Panc1 (cell line): ENCODE data around the gene MED23. TPM values are rescaled to one million over a fixed set of nuclear protein-coding genes. Genes with fewer than 3 reads are reported as not detected.
A peak's percentile ranks its signal among the peaks of the same experiment; 100 is the strongest.

Source experiments
- ATAC-seq: fragments of 200-7000 bp; cut with Tn5 transposase; 2 replicates; pipeline ENCODE4 v1.9.1; 2020; ENCODE audit warnings: mild to moderate bottlenecking, moderate library complexity
- Bru-seq: library from RNA; stranded (reverse); fragments of 400-500 nt; gene quantifications from one replicate; lab custom pipeline; 2021; lab: Mats Ljungman, UMichigan
- BruChase-seq, 2 experiments: library from RNA; stranded (reverse); fragments of 400-500 nt; gene quantifications; one replicate each; lab custom pipeline; 2021; lab: Mats Ljungman, UMichigan
- BruUV-seq: library from RNA; stranded (reverse); fragments of 400-500 nt; replicated peaks from 2 replicates; lab custom pipeline; 2021; lab: Mats Ljungman, UMichigan
- CTCF ChIA-PET: fragments of 300-600 bp; sonication (Branson Sonifier 250); formaldehyde crosslinking; loops from one replicate; lab custom pipeline; 2022; ENCODE audit warnings: antibody characterized with exemption; lab: Charles Lee
- POLR2A ChIA-PET: fragments of 300-600 bp; sonication (Branson Sonifier 250); formaldehyde crosslinking; loops from one replicate; lab custom pipeline; 2022; ENCODE audit warnings: antibody characterized with exemption; lab: Charles Lee
- DNase-seq: peaks from one replicate; pipeline ENCODE4 v3.0.0-alpha.2; 2010; ENCODE audit warnings: low read depth, low spot score
- H3K27ac ChIP-seq: 2 replicates; pipeline ENCODE4 v1.5.1; 2011; ENCODE audit warnings: mild to moderate bottlenecking, low read length, inconsistent platforms
- H3K27me3 ChIP-seq: fragments of 200-500 bp; sonication (Bioruptor generic); 2 replicates; pipeline ENCODE4 v1.6.0; 2014; ENCODE audit warnings: low read length, inconsistent platforms; ENCODE audit not compliant: control insufficient read depth, insufficient read depth
- H3K36me3 ChIP-seq: fragments of 200-500 bp; sonication (Bioruptor generic); 2 replicates; pipeline ENCODE4 v1.5.1; 2014; ENCODE audit warnings: inconsistent platforms, mild to moderate bottlenecking, low read length, moderate library complexity; ENCODE audit not compliant: control insufficient read depth, insufficient read depth
- H3K4me1 ChIP-seq: 2 replicates; pipeline ENCODE4 v1.5.1; 2011; ENCODE audit warnings: inconsistent platforms, mild to moderate bottlenecking, low read length, moderate library complexity; ENCODE audit not compliant: control insufficient read depth, insufficient read depth
- H3K4me3 ChIP-seq, 2 experiments: 2 replicates each; pipeline ENCODE4 v1.5.1; 2011 to 2012; ENCODE audit warnings: low read depth in 2 of 2, low read length in 2 of 2, mild to moderate bottlenecking in 2 of 2, inconsistent platforms in 1 of 2, moderate library complexity in 1 of 2
- H3K9me3 ChIP-seq: fragments of 200-500 bp; sonication (Bioruptor generic); 2 replicates; pipeline ENCODE4 v1.5.1; 2014; ENCODE audit warnings: low read depth, mild to moderate bottlenecking, inconsistent platforms, low read length, moderate library complexity; ENCODE audit not compliant: control insufficient read depth, insufficient read depth
- POLR2AphosphoS5 ChIP-seq: IDR thresholded peaks from 2 replicates; pipeline ENCODE4 v1.6.1; 2012; ENCODE audit warnings: mild to moderate bottlenecking, low read depth, low read length, moderate library complexity
- SIN3A ChIP-seq: IDR thresholded peaks from 2 replicates; pipeline ENCODE4 v1.6.1; 2012; ENCODE audit warnings: low read depth, mild to moderate bottlenecking, low read length, moderate library complexity, borderline replicate concordance; ENCODE audit not compliant: insufficient read depth
- TCF7L2 ChIP-seq: IDR thresholded peaks from 2 replicates; pipeline ENCODE4 v1.6.1; 2011; ENCODE audit warnings: mild to moderate bottlenecking, low read depth, low read length, inconsistent platforms
- in situ Hi-C: cut with HindIII; loops from 2 replicates; pipeline ENCODE4 v1.10.0; 2016; ENCODE audit warnings: low sequenced_read_pairs, low pct_unique_long_range_greater_than_20kb
- intact Hi-C: fragments of 100-400 bp; cut with micrococcal nuclease; formaldehyde crosslinking; loops from one replicate; pipeline ENCODE4 v1.10.0; 2022; ENCODE audit not compliant: unreplicated experiment
- long read RNA-seq: library from polyadenylated mRNA; unstranded; transcript quantifications from one replicate; pipeline ENCODE4 v2.0.0, GENCODE V29; 2021; ENCODE audit not compliant: unreplicated experiment
- polyA plus RNA-seq: library from polyadenylated mRNA; unstranded; fragments of >200 nt; gene quantifications from one replicate; pipeline ENCODE4 v1.2.1, GENCODE V29; 2012; ENCODE audit warnings: missing spikeins; ENCODE audit not compliant: insufficient read length
- total RNA-seq: library from RNA; stranded (reverse); gene quantifications from one replicate; pipeline ENCODE4 v1.2.1, GENCODE V29; 2021; ENCODE audit not compliant: unreplicated experiment
- TF ChIP-seq, protein P1 (sequence below): fragments of 450-650 bp; IDR thresholded peaks from 2 replicates; pipeline ENCODE4 v1.5.1; 2017; ENCODE audit warnings: mild to moderate bottlenecking
- TF ChIP-seq, protein P2 (sequence below), 2 experiments: IDR thresholded peaks; 2 replicates each; pipeline ENCODE4 v1.6.1; 2011 to 2012; ENCODE audit warnings: low read depth in 2 of 2, control low read depth in 1 of 2, low read length in 1 of 2, mild to moderate bottlenecking in 1 of 2, moderate library complexity in 1 of 2; ENCODE audit not compliant: insufficient read depth in 1 of 2

MED23 gene, protein sequence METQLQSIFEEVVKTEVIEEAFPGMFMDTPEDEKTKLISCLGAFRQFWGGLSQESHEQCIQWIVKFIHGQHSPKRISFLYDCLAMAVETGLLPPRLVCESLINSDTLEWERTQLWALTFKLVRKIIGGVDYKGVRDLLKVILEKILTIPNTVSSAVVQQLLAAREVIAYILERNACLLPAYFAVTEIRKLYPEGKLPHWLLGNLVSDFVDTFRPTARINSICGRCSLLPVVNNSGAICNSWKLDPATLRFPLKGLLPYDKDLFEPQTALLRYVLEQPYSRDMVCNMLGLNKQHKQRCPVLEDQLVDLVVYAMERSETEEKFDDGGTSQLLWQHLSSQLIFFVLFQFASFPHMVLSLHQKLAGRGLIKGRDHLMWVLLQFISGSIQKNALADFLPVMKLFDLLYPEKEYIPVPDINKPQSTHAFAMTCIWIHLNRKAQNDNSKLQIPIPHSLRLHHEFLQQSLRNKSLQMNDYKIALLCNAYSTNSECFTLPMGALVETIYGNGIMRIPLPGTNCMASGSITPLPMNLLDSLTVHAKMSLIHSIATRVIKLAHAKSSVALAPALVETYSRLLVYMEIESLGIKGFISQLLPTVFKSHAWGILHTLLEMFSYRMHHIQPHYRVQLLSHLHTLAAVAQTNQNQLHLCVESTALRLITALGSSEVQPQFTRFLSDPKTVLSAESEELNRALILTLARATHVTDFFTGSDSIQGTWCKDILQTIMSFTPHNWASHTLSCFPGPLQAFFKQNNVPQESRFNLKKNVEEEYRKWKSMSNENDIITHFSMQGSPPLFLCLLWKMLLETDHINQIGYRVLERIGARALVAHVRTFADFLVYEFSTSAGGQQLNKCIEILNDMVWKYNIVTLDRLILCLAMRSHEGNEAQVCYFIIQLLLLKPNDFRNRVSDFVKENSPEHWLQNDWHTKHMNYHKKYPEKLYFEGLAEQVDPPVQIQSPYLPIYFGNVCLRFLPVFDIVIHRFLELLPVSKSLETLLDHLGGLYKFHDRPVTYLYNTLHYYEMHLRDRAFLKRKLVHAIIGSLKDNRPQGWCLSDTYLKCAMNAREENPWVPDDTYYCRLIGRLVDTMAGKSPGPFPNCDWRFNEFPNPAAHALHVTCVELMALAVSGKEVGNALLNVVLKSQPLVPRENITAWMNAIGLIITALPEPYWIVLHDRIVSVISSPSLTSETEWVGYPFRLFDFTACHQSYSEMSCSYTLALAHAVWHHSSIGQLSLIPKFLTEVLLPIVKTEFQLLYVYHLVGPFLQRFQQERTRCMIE (N-terminal part only)
- total RNA-seq (18.3 TPM), Bru-seq, nascent RNA (percentile 77 among the genes with signal in this experiment), BruChase-seq, experiment 1, labeled RNA remaining after a 2-hour chase (percentile 82 among the genes with signal in this experiment), BruChase-seq, experiment 2, labeled RNA remaining after a 6-hour chase (percentile 76 among the genes with signal in this experiment)
- polyA plus RNA-seq = 8.5 TPM
- long read RNA-seq, full-length matches to known transcripts = 18 of 35 reads
- long read RNA-seq, partial matches to known transcripts = 9 of 35 reads
- long read RNA-seq, other reads (novel, unspliced or antisense) = 8 of 35 reads

DNA sequence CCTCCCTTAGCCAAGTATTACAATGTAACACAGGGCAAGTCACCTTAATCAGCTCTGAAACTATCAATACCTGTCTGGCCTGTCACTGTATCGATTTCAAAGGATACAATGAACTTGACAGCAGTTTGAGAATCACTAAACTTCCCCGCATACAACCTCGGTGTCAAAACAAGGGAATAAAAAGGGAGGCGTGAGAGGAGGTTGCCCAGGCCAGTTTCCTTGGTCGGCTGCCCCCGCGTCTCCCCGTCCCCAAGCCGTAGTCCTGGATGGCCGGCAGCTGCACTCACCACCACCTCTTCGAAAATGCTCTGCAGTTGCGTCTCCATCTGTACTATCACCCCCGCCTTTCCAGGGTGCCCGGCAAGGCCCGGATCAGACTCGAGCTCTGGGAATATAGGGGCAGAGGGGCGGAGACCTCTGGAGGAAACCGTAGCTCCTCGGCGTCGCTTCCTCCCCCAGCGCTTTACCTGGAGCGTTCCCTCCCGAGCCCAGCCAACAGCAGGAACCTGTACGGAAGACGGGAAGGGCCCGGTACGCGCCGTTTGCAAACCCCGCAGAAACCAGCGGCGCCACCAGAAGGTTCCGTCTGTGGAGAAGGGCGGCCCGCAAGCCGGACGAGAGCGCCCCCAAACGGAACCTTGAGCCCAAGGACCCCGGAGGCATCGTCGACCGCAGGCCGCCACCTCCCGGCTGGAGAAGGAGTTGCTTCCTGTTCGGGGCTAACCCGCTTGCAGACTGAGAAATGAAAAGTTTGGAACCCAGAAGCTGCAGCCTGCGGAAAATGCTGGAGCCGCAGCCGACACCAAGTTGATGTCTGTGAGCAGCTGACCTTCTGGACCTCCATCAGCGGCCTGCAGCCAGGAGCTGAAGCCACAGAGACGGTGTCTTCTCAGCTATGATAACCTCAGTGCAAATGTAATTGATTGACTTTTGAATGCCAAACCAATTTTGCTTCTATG, at the start of gene MED23:
Gene MED23, minus strand, starts transcription at position 519 of the 959 bp plus-strand sequence. Its CDS starts 193 bp downstream, at position 326.
- in situ Hi-C loops = no loop called here
- peaks cover 7% of the 10 kb centered on the region; the same call in 1 of the 2 replicates for H3K4me1 ChIP-seq
- 0 out of 2 replicates have a peak, but pooled peaks cover 2% of the 10 kb centered on the region for H3K27me3 ChIP-seq
- POLR2A ChIA-PET = interaction anchor here (0.5 to 0.7 kb wide), 3 partner anchors 29 to 1273 kb away, joined by 5 to 9 read pairs (median 9); no protein-coding TSS in a partner anchor
- intact Hi-C loops = loop anchor here (10.0 kb wide), 1 partner anchor 753 kb away; no protein-coding TSS in a partner anchor
- H3K9me3 ChIP-seq = no peaks in the 10 kb centered on the region
- TF ChIP-seq TCF7L2 (peak; percentile 65; the same call in 1 of the 2 replicates), SIN3A (peak; percentile 82; the same call in 1 of the 2 replicates), POLR2AphosphoS5 (peak; percentile 90)
- TF ChIP-seq, protein P1, sequence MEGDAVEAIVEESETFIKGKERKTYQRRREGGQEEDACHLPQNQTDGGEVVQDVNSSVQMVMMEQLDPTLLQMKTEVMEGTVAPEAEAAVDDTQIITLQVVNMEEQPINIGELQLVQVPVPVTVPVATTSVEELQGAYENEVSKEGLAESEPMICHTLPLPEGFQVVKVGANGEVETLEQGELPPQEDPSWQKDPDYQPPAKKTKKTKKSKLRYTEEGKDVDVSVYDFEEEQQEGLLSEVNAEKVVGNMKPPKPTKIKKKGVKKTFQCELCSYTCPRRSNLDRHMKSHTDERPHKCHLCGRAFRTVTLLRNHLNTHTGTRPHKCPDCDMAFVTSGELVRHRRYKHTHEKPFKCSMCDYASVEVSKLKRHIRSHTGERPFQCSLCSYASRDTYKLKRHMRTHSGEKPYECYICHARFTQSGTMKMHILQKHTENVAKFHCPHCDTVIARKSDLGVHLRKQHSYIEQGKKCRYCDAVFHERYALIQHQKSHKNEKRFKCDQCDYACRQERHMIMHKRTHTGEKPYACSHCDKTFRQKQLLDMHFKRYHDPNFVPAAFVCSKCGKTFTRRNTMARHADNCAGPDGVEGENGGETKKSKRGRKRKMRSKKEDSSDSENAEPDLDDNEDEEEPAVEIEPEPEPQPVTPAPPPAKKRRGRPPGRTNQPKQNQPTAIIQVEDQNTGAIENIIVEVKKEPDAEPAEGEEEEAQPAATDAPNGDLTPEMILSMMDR = peak; percentile 100
- TF ChIP-seq, protein P2, sequence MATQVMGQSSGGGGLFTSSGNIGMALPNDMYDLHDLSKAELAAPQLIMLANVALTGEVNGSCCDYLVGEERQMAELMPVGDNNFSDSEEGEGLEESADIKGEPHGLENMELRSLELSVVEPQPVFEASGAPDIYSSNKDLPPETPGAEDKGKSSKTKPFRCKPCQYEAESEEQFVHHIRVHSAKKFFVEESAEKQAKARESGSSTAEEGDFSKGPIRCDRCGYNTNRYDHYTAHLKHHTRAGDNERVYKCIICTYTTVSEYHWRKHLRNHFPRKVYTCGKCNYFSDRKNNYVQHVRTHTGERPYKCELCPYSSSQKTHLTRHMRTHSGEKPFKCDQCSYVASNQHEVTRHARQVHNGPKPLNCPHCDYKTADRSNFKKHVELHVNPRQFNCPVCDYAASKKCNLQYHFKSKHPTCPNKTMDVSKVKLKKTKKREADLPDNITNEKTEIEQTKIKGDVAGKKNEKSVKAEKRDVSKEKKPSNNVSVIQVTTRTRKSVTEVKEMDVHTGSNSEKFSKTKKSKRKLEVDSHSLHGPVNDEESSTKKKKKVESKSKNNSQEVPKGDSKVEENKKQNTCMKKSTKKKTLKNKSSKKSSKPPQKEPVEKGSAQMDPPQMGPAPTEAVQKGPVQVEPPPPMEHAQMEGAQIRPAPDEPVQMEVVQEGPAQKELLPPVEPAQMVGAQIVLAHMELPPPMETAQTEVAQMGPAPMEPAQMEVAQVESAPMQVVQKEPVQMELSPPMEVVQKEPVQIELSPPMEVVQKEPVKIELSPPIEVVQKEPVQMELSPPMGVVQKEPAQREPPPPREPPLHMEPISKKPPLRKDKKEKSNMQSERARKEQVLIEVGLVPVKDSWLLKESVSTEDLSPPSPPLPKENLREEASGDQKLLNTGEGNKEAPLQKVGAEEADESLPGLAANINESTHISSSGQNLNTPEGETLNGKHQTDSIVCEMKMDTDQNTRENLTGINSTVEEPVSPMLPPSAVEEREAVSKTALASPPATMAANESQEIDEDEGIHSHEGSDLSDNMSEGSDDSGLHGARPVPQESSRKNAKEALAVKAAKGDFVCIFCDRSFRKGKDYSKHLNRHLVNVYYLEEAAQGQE (IDR thresholded peaks at IDR 0.05; ENCODE audit: insufficient read depth in 1 of 2, low read depth in 2 of 2, low read length in 1 of 2) = no peak
- peaks cover 16% of the 10 kb centered on the region for H3K36me3 ChIP-seq
- BruUV-seq = no TSS peak
- peak within 1 kb of the TSS; percentile 67 to 71 for H3K4me3 ChIP-seq
- CTCF ChIA-PET = interaction anchor here (0.6 to 1.6 kb wide), 4 partner anchors 12 to 182 kb away, joined by 3 to 14 read pairs (median 4); no protein-coding TSS in a partner anchor
- peak within 1 kb of the TSS; percentile 77 for H3K27ac ChIP-seq
- ATAC-seq = peak; percentile 99
- DNase-seq = peak; percentile 73
